HUES48 (cell line): ENCODE measurements around the gene CRTC1.

Source experiments
- H3K27ac ChIP-seq: one replicate; pipeline ENCODE4 v1.7.0; 2013; ENCODE audit warnings: low read depth, low read length, inconsistent platforms
- H3K27me3 ChIP-seq: 2 replicates; pipeline ENCODE4 v1.6.1; 2013; ENCODE audit warnings: mild to moderate bottlenecking, low read length; ENCODE audit not compliant: control insufficient read depth, insufficient read depth
- H3K36me3 ChIP-seq: 2 replicates; pipeline ENCODE4 v1.6.1; 2013; ENCODE audit warnings: low read length; ENCODE audit not compliant: control insufficient read depth, insufficient read depth
- H3K4me1 ChIP-seq: 2 replicates; pipeline ENCODE4 v1.6.1; 2013; ENCODE audit warnings: mild to moderate bottlenecking, low read length; ENCODE audit not compliant: control insufficient read depth, insufficient read depth
- H3K4me3 ChIP-seq: 2 replicates; pipeline ENCODE4 v1.5.1; 2013; ENCODE audit warnings: mild to moderate bottlenecking, low read depth, low read length
- H3K9ac ChIP-seq: 2 replicates; pipeline ENCODE4 v1.6.1; 2013; ENCODE audit warnings: mild to moderate bottlenecking, low read depth, low read length, moderate library complexity
- H3K9me3 ChIP-seq: 2 replicates; pipeline ENCODE4 v1.6.1; 2013; ENCODE audit warnings: low read length; ENCODE audit not compliant: control insufficient read depth, insufficient read depth

The CRTC1 gene

GRCh38 chr19:18768046-18768771 lies 84.7 kb downstream of the CRTC1 start:
- peaks cover 87% of the 10 kb centered on the region for H3K27me3 ChIP-seq
- no peaks in the 10 kb centered on the region for H3K36me3 ChIP-seq
- H3K4me3 ChIP-seq, result no peak overlapping the region
- no peaks in the 10 kb centered on the region for H3K9me3 ChIP-seq
- no peak overlapping the region for H3K27ac ChIP-seq
- no peaks in the 10 kb centered on the region for H3K4me1 ChIP-seq
- H3K9ac ChIP-seq, result no peak overlapping the region

- Histone ChIP-seq H3K9ac (no peak overlapping the region), H3K9me3 (no peaks in the 10 kb centered on the region), H3K4me3 (no peak overlapping the region), H3K4me1 (no peaks in the 10 kb centered on the region), H3K27me3 (peaks cover 89% of the 10 kb centered on the region), H3K36me3 (no peaks in the 10 kb centered on the region), H3K27ac (no peak overlapping the region)
Observed at GRCh38 chr19:18768997-18769891, 85.8 kb downstream of the CRTC1 start.

- Histone ChIP-seq H3K9ac (no peak overlapping the region), H3K4me3 (no peak overlapping the region), H3K9me3 (no peaks in the 10 kb centered on the region), H3K27ac (no peak overlapping the region), H3K27me3 (peaks cover 89% of the 10 kb centered on the region), H3K4me1 (no peaks in the 10 kb centered on the region), H3K36me3 (no peaks in the 10 kb centered on the region)
Observed at GRCh38 chr19:18769989-18770528, 86.6 kb downstream of the CRTC1 start.

GRCh38 chr19:18770663-18771327 lies 87.3 kb downstream of the CRTC1 start:
- Histone ChIP-seq H3K4me1 (no peaks in the 10 kb centered on the region), H3K36me3 (no peaks in the 10 kb centered on the region), H3K4me3 (no peak overlapping the region), H3K9me3 (no peaks in the 10 kb centered on the region), H3K27me3 (peaks cover 91% of the 10 kb centered on the region), H3K27ac (no peak overlapping the region), H3K9ac (no peak overlapping the region)

GRCh38 chr19:18771328-18772242 lies 88.1 kb downstream of the CRTC1 start:
- Histone ChIP-seq H3K9ac (no peak overlapping the region), H3K27me3 (peaks cover 92% of the 10 kb centered on the region), H3K4me1 (no peaks in the 10 kb centered on the region), H3K9me3 (no peaks in the 10 kb centered on the region), H3K27ac (no peak overlapping the region), H3K36me3 (no peaks in the 10 kb centered on the region), H3K4me3 (no peak overlapping the region)

GRCh38 chr19:18772620-18773587 lies 89.4 kb downstream of the CRTC1 start:
- no peaks in the 10 kb centered on the region for H3K9me3 ChIP-seq
- no peaks in the 10 kb centered on the region for H3K4me1 ChIP-seq
- H3K4me3 ChIP-seq, result no peak overlapping the region
- no peak overlapping the region for H3K27ac ChIP-seq
- H3K36me3 ChIP-seq, result no peaks in the 10 kb centered on the region
- H3K9ac ChIP-seq, result no peak overlapping the region
- H3K27me3 ChIP-seq, result peaks cover 92% of the 10 kb centered on the region

- Histone ChIP-seq H3K9ac (no peak overlapping the region), H3K27me3 (peaks cover 98% of the 10 kb centered on the region), H3K4me1 (no peaks in the 10 kb centered on the region), H3K36me3 (no peaks in the 10 kb centered on the region), H3K27ac (no peak overlapping the region), H3K9me3 (no peaks in the 10 kb centered on the region), H3K4me3 (no peak overlapping the region)
Observed at GRCh38 chr19:18773682-18774081, 90.2 kb downstream of the CRTC1 start.

GRCh38 chr19:18774107-18774506 lies 90.6 kb downstream of the CRTC1 start:
- no peak overlapping the region for H3K27ac ChIP-seq
- H3K9ac ChIP-seq, result no peak overlapping the region
- H3K4me1 ChIP-seq, result no peaks in the 10 kb centered on the region
- no peaks in the 10 kb centered on the region for H3K9me3 ChIP-seq
- no peak overlapping the region for H3K4me3 ChIP-seq
- H3K27me3 ChIP-seq, result peaks cover 98% of the 10 kb centered on the region
- no peaks in the 10 kb centered on the region for H3K36me3 ChIP-seq

- Histone ChIP-seq H3K4me1 (no peaks in the 10 kb centered on the region), H3K9ac (no peak overlapping the region), H3K27me3 (peaks cover 99% of the 10 kb centered on the region), H3K36me3 (no peaks in the 10 kb centered on the region), H3K27ac (no peak overlapping the region), H3K4me3 (no peak overlapping the region), H3K9me3 (no peaks in the 10 kb centered on the region)
Observed at GRCh38 chr19:18774782-18775444, 91.4 kb downstream of the CRTC1 start.
